ENCODE results near the gene NPEPPS.
"Not testable (repeated sequence)": the region's sequence is repeated elsewhere in the genome, so short reads cannot be mapped to it uniquely, and the experiment has no call there.

Gene NPEPPS

DNA sequence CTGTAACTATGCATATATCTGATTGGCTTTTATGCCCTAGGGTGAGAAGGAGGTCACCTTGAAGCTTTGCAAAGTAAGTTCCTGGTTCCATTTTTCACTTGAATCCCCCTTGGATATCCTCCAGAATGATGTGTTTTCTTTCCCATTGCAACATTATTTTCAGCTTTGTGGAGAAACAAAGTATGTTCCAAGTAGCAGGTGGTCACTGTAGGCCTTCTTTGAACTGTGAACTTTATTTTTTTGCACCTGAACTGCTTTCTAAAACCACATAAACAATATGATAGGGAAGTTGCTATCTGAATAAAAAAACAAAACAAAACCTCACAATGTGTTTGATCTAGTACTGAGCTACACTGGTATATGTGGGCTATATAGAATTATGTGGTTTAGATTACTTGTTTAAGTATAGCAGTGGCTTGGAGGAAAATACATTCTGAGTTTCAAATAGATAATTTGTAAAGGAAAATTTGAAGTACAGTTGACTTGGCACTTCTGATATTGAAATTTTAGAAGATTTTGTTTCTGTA lies 29.7 kb downstream of the NPEPPS start:
- DNase-seq (ENCODE audit: low spot score), result not testable (repeated sequence)

DNA sequence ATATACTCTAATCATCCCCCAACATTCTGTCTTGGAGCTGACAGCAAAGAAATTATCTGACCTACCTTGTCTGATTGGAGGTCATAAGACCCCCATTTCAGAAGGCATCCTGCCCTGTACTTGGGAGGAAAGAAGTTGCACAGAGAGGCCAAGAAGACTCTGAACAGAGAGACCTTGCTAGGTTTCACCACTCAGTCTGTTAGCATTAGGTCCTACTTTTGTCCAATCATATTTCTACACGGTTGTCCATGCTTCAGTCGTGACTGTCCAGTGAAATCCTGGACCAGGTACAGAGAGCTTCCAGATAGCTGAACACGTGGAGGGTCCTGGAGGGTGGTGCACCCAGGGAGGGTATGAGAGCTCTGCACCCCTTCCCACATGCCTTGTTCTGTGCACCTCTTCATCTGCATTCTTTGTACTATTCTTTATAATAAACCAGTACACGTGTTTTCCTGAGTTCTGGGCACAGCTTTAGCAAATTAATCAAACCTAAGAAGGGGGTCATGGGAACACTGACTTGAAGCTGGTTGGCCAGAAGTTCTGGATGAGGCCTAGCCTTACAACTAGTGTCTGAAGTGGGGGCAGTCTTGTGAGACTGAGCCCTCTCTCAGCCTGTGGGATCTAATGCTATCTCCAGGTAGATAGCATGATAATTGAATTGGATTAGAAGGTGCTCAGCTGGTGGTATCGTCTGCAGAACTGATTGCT lies 30.9 kb downstream of the NPEPPS start:
- DNase-seq (ENCODE audit: low spot score), result not testable (repeated sequence)

DNA sequence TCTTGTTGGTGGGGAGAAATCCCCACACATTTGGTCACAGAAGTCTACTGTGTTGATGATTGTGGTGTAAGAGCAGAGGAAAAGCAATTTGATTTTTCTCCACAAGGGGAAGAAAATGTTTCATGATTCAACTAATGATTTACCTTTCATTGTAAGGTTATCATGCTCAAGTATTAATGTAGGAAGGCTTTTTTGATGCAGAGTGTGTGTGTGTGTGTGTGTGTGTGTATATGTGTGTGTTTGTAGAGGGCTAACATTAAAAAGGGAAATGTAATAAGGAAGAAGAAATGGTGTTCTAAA lies 31.4 kb downstream of the NPEPPS start:
- DNase-seq (ENCODE audit: low spot score), result not testable (repeated sequence)

DNA sequence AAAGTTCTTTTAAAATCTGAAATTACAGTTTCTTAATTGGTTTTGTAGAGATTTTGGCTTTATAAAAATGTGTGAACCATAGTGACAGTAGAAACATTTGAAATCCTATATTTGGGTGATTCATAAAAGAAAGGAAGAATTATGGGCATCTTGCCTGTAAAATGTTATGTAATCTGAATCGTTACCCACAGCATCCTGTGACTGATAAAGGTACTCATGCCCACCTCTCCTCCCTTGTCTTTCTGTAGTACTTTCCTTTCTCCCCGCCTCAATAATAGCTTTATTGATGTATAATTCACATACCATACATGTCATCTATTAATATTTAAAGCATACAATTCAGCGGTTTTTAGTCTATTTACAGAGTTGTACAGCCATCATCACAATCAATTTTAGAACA lies 36.4 kb downstream of the NPEPPS start:
- DNase-seq (ENCODE audit: low spot score), result not testable (repeated sequence)

DNA sequence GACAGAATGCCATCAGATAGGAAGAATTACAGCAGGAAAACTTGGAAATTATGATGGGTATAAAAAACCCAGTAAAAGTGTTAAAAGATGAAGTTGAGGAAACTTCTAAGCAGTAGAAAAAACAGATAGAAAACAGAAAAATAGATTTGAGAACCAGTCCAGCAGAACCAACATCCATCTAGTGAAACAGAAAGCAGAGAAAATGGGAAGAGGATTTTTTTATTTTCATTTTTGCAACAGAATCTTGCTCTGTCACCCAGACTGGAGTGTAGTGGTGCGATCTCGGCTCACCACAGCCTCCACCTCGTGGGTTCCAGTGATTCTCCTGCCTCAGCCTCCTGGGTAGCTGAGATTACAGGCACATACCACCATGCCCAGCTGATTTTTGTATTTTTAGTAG lies 41.7 kb downstream of the NPEPPS start:
- not testable (repeated sequence) for DNase-seq (ENCODE audit: low spot score)

DNA sequence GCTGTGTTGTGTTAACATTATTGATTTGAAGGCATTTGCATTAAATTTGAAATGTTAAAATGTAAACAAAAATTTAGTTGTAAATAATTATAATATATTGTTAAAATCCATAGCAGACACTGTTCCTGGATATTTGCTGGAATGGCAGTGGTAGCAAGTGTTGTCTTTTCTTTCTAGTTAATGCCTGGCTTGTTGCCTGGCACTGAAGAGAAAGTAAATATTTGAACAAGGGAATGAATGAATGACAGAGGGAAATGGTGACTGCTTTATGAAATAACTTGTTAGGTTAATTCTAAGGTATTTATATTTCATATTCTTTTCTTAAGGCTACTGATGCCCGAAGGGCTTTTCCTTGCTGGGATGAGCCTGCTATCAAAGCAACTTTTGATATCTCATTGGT lies 51.5 kb downstream of the NPEPPS start:
- DNase-seq (ENCODE audit: low spot score), result not testable (repeated sequence)

DNA sequence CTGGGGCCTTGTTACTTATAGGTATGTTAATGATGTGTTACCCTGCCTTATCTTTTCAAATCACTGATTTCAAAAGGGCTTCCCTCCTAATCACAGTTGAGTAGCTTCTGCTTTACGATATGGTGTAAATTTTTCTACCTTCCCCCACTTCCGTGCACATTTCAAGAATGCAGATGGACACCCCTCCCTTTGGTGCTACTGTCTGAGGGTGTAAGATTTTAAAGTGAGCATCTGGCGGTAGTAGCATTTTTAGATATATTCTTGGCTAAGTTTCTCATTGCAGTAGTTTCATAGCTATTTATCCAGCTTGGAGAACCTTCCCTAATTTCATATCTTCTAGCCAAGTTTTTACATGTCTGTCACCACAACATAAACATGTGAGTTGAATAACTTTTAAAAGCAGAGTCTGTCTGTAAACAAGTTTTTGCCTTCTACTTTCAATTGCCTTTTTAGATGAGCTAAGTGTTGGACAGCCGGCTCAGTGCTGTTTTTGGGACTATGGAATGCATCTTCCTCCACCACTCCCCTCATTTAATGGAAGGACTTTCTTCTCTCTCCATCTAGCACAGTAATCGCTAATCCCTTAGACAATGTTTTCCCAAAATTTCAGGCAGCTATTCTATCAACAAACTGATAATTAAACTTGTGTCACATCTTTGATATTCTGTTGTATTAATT lies 55.6 kb downstream of the NPEPPS start:
- DNase-seq (ENCODE audit: low spot score), result not testable (repeated sequence)

DNA sequence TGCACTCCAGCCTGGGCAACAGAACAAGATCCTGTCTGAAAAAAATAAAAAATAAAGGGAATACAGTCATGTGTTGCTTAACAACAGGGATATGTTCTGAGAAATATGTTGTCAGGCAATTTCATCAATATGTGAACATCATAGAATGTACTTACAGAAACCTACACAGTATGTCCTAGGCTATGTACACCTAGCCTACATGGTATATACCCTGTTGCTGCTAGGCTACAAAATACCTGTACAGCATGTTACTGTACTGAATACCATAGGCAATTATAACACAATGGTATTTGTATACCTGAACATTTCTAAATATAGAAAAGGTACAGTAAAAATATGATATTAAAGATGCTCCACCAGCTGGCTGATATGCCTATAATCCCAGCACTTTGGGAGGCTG lies 62.6 kb downstream of the NPEPPS start:
- not testable (repeated sequence) for DNase-seq (ENCODE audit: low spot score)

DNA sequence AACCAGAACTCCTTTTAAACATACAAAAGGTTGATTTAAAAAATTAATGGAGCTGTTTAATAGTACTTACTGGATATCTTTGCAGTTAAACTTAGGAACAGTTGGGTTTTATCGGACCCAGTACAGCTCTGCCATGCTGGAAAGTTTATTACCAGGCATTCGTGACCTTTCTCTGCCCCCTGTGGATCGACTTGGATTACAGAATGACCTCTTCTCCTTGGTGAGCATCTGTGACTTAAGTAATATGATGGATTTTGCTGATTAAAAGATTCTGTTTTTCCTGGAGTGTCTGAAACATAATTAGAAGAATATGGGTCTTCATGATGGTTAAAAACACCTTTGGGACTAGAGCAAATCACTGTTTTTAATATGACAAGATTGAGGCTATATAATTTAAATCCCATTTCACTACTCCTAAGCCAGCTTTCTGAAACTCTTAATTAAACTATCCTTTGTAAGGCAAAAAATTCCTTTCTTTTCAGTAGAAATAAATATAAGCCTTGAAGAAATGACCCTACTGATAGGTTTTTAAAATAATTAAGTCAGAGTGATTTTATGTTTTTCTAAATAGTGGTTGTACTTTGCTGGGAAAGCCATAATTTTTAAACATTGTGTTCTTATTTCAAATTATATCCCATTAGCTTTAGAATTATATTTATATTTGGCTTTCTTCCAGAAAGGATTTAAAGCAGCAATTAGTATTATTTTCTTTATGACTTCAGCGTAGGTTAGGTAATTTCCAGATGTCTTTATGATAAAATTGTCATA lies 73.1 kb downstream of the NPEPPS start:
- no peak for DNase-seq (ENCODE audit: low spot score)

DNA sequence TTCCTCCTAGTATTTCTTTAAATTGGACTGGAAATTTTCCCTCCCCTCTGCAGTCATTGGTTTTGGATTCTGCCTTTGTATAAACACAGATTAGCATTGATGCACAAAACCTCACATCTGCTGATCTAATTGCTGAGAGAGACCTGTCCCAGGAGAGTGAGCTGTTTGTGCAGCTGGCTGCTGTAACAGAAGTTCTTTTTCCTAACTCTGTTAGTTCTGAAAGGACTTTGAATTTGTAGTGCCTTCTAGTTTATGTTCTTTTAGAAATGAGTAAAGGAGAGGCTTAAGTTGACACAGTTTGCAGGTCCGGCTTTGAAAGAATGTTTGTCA lies 73.7 kb downstream of the NPEPPS start:
- DNase-seq (ENCODE audit: low spot score), result no peak

DNA sequence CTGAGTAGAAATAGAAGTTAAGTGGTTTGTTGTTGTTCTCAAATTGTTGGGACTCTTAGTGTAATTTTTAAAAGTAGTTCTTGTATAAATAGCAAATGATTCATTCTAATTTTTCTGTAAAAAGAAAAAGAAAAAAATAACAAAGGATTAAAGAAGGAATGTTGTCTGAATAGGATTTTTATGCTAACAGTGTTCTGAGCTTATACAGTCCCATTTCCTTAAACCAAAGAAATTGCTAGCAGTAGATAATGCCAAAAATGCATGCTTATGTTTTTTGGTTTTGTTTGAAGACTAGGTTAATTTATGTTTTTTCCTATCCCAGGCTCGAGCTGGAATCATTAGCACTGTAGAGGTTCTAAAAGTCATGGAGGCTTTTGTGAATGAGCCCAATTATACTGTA lies 74.1 kb downstream of the NPEPPS start:
- DNase-seq (ENCODE audit: low spot score), result no peak

DNA sequence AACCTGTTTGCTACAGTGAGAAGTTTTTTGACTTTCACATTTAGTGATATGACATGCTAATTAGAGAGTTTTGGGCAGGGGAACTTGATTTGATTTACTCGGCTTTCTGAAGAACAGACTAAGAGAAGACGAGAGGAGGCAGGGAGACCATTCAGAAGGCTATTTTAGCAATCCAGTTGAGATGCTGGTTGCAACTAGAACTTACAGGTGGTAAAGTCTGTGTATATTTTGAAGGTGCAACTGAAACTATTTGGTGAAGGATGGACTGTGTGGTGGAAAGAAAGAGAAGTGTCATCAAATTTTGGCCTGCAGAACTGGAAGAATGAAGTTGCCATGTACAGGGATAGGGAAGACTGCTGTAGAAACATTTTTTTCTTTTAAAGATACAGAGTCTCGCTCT lies 76.6 kb downstream of the NPEPPS start:
- no peak for DNase-seq (ENCODE audit: low spot score)

DNA sequence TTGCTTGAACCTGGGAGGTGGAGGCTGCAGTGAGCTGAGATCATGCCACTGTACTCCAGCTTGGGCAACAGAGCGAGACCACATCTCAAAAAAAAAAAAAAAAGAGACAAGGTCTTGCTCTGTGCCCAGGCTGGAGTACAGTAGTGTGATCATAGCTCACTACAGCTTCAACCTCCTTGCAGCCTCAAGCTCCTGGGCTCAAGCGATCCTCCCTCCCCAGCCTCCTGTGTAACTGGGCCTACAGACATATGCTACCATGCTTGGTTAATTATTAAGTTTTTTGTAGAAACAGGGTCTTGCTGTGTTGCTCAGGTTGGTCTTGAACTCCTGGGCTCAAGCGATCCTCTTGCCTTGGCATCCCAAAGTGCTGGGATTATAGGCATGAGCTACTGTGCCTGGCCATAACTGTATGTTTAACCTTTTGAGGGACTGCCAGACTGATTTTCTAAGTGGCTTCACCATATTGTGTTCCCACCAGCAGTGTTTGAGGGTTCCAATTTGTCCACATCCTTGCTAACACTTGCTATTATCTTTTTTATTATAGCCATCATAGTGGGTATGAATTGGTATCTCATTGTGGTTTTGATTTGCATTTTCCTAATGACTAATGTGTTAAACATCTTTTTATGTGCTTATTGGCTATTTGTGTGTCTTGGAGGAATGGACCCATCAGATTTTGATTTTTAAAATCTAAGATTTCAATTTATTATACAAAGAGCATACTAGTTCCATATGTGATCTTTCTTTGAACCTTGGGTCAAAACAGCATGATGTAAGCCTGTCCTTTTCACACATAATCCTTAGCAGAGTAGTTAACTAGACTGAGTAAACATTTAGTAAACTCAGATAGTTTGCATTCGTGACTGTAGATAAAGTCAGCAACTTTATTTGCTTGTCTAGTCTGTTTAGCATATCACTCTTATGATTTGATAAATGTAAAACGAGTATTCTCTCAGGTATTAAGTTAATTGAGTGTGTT lies 80.8 kb downstream of the NPEPPS start:
- DNase-seq (ENCODE audit: low spot score), result no peak

DNA sequence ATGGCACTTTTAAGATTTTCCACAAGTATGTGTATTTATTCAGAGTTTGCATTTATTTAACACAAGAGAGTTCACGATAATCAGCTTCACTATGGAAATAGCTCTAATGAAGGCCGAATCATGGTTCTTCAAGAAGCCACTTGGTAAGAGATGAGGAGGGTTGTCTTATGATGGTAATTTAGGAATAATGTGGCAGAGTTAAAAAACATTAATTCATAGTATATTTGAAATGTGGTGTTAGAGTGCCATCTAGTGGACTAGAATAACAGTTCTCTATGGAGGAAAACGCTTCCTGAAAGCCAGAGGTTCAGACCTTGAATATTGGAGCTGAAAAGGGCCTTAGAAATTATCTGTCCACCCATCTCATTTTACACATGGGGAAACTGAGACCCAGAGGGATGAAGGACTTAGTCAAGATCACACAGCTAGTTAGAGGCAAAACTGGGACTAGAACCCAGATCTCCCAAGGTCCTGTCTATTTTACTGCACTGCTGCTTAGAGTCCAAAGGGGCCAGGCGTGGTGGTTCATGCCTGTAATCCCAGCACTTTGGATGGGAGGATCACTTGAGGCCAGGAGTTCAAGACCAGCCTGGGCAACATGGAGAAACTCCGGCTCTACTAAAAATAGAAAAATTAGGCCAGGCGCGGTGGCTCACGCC lies 85.0 kb downstream of the NPEPPS start:
- DNase-seq (ENCODE audit: low spot score), result peak; percentile 42

DNA sequence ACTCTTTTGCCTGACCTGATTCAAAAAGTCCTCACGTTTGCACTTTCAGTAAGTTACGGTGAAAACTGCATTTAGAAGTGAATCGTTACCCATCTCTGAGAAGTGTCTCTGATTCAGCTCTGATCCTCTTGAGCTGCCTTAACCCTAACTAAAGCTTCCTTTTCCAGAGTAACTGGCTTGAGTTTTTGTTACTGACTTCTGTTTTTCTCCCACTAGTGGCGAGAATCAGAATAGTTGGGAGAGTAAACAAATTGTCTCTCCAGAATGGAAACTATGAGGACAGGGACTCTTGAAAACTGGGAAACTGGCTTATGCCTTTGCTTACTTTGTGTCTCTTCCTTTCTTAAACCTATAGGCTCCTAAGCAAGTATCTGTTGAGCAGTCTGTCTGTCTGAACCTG lies 87.5 kb downstream of the NPEPPS start:
- no peak for DNase-seq (ENCODE audit: low spot score)

DNA sequence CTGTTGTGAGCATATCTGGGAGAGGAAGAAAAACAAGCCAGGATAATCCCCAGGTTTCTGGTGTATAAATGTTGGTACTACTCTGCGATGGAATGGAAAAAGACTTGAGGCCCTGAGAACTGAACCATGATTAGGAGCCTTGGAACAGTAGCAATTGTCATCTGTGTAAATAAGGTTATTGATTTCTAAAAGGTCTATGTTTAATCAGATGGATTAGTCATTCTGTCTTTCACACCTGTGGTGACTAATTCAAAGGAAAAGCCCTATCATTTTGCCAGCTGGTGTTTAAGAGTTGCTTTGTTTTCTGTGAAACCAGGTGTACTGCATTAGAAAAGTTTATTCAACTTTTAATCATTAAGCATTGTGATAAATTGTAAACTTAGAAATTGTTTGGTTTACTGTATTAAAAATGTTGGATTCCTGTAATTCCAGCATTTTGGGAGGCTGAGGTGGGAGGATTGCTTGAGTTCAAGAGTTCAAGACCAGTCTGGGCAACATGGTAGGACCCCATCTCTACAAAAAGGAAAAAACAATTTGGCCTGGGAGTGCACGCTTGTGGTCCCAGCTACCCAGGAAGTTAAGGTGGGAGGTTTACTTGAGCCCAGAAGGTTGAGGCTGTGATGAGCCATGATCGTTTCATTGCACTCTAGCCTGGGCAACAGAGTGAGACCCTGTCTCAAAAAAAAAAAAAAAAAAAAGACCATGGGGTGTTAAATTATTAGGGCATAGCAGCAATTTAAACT lies 89.8 kb downstream of the NPEPPS start:
- no peak for DNase-seq (ENCODE audit: low spot score)

DNA sequence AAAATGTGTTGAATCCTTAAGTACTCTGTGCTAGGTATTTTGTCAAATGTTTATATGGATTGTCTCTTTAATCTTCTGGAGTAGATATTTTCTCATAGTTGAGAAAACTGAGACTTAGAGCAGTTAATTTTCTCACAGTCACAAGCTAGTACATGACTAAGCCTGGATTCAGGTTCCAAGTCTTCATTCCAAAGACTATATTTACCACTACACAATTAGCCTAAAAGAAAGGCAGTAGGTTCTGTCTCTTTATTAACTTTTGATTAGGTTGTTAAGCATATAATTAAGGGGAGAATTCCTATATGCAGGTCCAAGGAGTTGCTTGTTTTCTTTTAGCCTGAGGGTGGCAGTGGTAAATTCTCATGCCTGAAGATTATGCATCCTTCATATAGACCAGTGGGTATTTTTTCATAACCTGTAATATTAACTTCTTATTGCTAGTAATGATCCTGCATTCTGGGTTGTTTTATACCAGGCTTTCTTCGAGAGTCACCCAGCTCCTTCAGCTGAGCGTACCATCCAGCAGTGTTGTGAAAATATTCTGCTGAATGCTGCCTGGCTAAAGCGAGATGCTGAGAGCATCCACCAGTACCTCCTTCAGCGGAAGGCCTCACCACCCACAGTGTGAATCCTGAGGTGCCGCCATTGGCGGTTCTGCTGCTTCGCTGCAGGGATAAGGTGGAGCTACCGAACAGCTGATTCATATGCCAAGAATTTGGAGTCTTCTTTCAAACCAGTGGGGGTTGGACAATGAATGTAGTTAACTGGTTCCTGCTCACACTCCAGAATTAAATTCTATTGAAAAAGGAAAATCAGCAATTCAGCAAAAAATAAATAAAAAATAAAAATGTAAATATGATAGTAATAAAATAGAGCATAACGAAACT lies 90.6 kb downstream of the NPEPPS start:
- peak; percentile 92 for DNase-seq (ENCODE audit: low spot score)

DNA sequence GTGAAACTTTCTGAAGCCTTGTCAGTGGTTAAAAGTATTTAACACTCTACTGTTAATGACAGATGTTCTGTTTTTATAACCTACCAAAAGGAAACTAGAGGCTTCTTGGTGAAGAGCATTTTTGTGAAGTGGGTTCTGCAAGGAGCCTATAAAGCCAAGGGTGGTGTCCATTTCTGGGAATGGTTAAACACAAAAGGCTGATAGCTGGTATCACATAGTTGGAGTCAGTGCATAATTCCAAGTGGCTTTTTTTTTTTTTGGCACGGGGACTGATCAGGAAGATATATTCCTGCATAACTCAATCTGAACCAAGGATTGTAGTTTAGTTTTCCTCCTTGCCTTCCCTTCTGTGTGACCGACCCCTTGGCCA lies 91.3 kb downstream of the NPEPPS start:
- no peak for DNase-seq (ENCODE audit: low spot score)

DNA sequence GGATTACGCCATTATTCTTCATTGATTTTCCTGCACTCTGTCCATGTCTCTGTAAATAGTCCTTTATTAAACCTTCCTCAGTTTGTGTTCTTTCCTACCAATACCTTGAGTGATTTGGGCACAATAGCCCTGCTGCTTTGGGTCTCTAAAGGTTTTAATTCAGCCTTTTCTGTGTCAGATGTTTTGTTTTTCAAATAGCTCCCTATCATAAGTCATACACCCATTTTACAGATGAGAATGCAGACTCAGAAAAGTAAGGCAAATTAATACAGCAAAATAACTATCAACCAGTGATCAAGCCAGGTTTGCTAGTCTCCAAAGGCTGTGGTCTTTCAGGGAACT lies 93.8 kb downstream of the NPEPPS start:
- no peak for DNase-seq (ENCODE audit: low spot score)

DNA sequence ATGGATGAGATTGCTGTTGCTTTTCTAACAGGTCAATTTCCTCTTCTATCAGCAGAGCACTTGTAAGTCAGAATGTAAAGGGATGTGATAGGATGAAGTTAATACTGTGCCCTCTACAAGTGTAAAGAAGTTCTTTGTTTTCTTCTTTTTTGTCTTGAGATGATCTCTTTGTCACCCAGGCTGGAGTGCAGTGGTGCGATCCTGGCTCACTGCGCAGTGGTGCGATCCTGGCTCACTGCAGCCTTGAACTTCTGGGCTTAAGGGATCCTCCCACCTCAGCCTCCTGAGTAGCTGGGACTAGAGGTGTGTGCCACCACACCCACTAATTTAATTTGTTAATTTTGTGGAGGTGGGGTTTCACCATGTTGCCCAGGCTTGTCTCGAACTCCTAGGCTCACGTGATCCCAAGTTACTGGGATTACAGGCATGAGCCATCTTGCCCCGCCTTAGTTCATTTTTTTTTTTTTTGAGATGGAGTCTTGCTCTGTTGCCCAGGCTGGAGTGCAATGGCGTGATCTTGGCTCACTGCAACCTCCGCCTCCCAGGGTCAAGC lies 97.2 kb downstream of the NPEPPS start:
- DNase-seq (ENCODE audit: low spot score), result no peak

Measured in COLO829 (cell line).